Tibial artery (tissue), 4 donors: ENCODE results near the gene KRTAP20-1.

Source experiments
- DNase-seq, 2 donors: peaks; one replicate each; pipeline ENCODE4 v3.0.0-alpha.2; 2019
- H3K27ac ChIP-seq, 2 donors: fragments of 200-600 bp; sonication (generic) in 1 of 2; 1 replicate in 1 of 2; 2 replicates in 1 of 2; pipeline ENCODE4 v1.5.1; 2018 to 2019; ENCODE audit warnings: mild to moderate bottlenecking in 1 of 2
- H3K27me3 ChIP-seq, 2 donors: fragments of 200-600 bp; sonication (generic) in 1 of 2; one replicate each; pipeline versions ENCODE4 v1.5.1 to v1.6.0; 2016 to 2019
- H3K36me3 ChIP-seq, 3 donors: fragments of 200-600 bp; sonication (generic) in 2 of 3; one replicate each; pipeline ENCODE4 v1.5.1; 2016 to 2019; ENCODE audit warnings: mild to moderate bottlenecking in 2 of 3
- H3K4me1 ChIP-seq, 4 donors: fragments of 200-600 bp; sonication (generic) in 2 of 4; 1 replicate in 3 of 4; 2 replicates in 1 of 4; pipeline ENCODE4 v1.5.1; 2016 to 2019
- H3K4me3 ChIP-seq, 2 donors: fragments of 200-600 bp; sonication (generic) in 1 of 2; 1 replicate in 1 of 2; 2 replicates in 1 of 2; pipeline ENCODE4 v1.5.1; 2018 to 2019; ENCODE audit warnings: mild to moderate bottlenecking in 2 of 2
- H3K9me3 ChIP-seq, 3 donors: fragments of 200-600 bp; sonication (generic) in 1 of 3; one replicate each; pipeline ENCODE4 v1.5.1; 2016 to 2019
- CTCF ChIP-seq, 2 experiments: fragments of 200-600 bp in 1 of 2; fragments of 450-650 bp in 1 of 2; IDR thresholded peaks; one replicate each; pipeline ENCODE4 v1.5.1; 2017 to 2019; ENCODE audit warnings: antibody characterized with exemption in 2 of 2, mild to moderate bottlenecking in 1 of 2, moderate library complexity in 1 of 2
- intact Hi-C: fragments of 100-400 bp; cut with DNase I; formaldehyde crosslinking; loops from one replicate; pipeline ENCODE4 v1.15.0; 2023; ENCODE audit warnings: low total_unique reads

Gene KRTAP20-1

GRCh38 chr21:30613836-30614235 lies 2.4 kb upstream of the KRTAP20-1 start, which contains the start of gene KRTAP6-1:
Gene KRTAP6-1, minus strand, starts transcription at chr21:30613930. Its CDS starts 26 bp downstream, at chr21:30613904.
- intact Hi-C loops, result no loop called here
- H3K27ac ChIP-seq, result no peak within 1 kb of the TSS
- H3K4me3 ChIP-seq, result no peak within 1 kb of the TSS
- no peak for TF ChIP-seq CTCF (IDR thresholded peaks at IDR 0.05)
- DNase-seq, result no peak
- no peaks in the 10 kb centered on the region for H3K27me3 ChIP-seq
- H3K9me3 ChIP-seq, result no peaks in the 10 kb centered on the region
- no peaks in the 10 kb centered on the region for H3K36me3 ChIP-seq
- no peaks in the 10 kb centered on the region for H3K4me1 ChIP-seq

GRCh38 chr21:30615199-30615598 lies 1.0 kb upstream of the KRTAP20-1 start:
- TF ChIP-seq CTCF (IDR thresholded peaks at IDR 0.05), result no peak
- H3K9me3 ChIP-seq, result no peaks in the 10 kb centered on the region
- DNase-seq, result no peak
- H3K27ac ChIP-seq, result no peak overlapping the region
- H3K4me1 ChIP-seq, result no peaks in the 10 kb centered on the region
- no peaks in the 10 kb centered on the region for H3K27me3 ChIP-seq
- intact Hi-C loops, result no loop called here
- no peak overlapping the region for H3K4me3 ChIP-seq
- H3K36me3 ChIP-seq, result no peaks in the 10 kb centered on the region

- H3K4me3 ChIP-seq, result no peak overlapping the region
- H3K9me3 ChIP-seq, result no peaks in the 10 kb centered on the region
- intact Hi-C loops, result no loop called here
- TF ChIP-seq CTCF (IDR thresholded peaks at IDR 0.05), result no peak
- DNase-seq, result no peak
- H3K27ac ChIP-seq, result no peak overlapping the region
- H3K4me1 ChIP-seq, result no peaks in the 10 kb centered on the region
- no peaks in the 10 kb centered on the region for H3K36me3 ChIP-seq
- no peaks in the 10 kb centered on the region for H3K27me3 ChIP-seq
Measured at GRCh38 chr21:30620080-30620479, 3.9 kb downstream of the KRTAP20-1 start.

DNA sequence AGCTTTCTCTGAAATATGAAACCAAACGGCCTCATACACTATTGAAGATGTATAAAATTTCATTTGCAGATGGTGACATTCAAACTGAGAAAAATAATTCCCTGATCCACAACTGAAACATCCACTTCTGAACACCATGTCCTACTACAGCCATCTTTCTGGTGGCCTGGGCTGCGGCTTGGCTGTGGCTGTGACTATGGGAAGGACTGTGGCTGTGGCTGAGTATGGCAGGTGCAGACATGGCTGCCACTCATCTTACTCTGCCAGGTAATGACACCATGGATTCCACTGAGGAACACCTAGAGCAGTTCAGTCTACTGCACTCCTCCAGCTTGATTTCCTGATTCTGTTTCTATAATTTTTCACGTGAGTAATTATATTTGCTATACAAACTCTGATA lies 4.3 kb downstream of the KRTAP20-1 start, which contains the start of gene KRTAP20-4:
KRTAP20-4 (plus strand) TSS at position 106 of the 400 bp plus-strand sequence.
- no peak within 1 kb of the TSS for H3K4me3 ChIP-seq
- H3K9me3 ChIP-seq, result peaks cover 0 to 4% (median 0%) of the 10 kb centered on the region in 3 donors
- H3K27ac ChIP-seq, result no peak within 1 kb of the TSS
- no peak for TF ChIP-seq CTCF (IDR thresholded peaks at IDR 0.05)
- no peaks in the 10 kb centered on the region for H3K36me3 ChIP-seq
- intact Hi-C loops, result no loop called here
- no peaks in the 10 kb centered on the region for H3K4me1 ChIP-seq
- no peak for DNase-seq
- no peaks in the 10 kb centered on the region for H3K27me3 ChIP-seq

DNA sequence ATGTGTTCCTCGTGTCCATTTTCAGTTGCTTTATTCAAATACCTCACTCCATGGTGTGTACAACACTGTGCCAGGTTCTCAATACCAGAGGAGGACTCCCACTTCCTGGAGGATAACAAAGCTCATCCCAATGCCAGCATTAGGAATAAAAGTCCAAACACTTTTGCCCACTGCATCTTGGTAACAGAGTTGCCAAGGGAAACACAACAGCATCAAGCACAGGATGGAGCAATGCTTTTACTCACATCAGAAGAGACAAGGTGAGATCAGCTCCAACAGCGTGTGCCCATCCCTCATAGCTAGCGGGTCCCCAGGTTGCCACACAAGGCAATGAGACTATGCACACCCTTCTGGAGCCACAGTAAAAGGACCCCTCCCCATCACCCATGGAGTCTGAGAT lies 7.1 kb downstream of the KRTAP20-1 start:
- no peak for DNase-seq
- Histone ChIP-seq H3K27me3 (no peaks in the 10 kb centered on the region), H3K4me3 (no peak overlapping the region), H3K36me3 (no peaks in the 10 kb centered on the region), H3K27ac (no peak overlapping the region), H3K4me1 (no peaks in the 10 kb centered on the region), H3K9me3 (peaks cover 0 to 5% (median 0%) of the 10 kb centered on the region in 3 donors)
- no peak for TF ChIP-seq CTCF (IDR thresholded peaks at IDR 0.05)
- intact Hi-C loops, result no loop called here
